Measurements from ENCODE around the gene CLCN1.
A peak's percentile ranks its signal among the peaks of the same experiment; 100 is the strongest.
"Not testable (repeated sequence)": the region's sequence is repeated elsewhere in the genome, so short reads cannot be mapped to it uniquely, and the experiment has no call there.

Gene CLCN1

DNA sequence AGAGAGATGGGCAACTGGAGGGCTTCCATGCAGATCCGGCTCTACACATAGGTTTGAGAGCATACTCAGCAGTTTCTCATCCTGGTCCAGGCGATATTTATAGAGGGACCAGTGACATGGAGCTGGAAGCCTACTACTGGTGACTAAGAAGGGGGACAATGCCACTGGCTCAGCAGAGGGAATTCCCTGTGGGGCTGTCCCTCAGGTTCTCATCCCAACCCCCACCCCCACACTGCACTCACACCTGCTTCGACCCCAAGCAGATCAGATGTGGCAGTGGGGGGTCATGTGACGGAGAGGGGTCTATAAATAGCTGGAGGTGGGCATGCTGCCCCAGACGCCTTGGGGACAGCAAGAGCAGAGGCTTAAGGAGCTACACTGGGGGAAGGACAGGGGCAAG is at the start of gene CLCN1:
Gene CLCN1, plus strand, starts transcription at position 336 of the 400 bp plus-strand sequence. CDS start 102 bp downstream, outside the sequence.
- FAIRE-seq, result no peak

DNA sequence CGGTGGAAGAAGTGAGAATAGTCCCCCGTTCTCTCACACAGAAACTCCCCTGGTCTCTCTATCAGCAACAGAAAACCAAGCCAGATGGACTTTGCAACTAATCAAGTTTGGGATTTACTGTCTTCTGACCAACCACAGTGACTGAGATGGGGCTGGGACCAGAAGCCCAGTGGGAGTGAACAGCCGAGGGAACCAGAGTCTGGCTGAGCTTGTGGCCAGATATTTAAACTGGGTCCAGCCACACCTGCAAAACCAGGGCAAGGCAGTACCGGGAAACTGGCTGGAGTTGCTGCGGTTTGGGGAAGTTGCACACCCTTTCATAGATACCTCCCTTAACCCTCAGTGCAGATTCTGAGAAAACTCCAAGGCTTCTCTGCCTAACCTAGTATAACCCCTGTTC is 46.7 kb upstream of the CLCN1 start:
- FAIRE-seq (no peak), DNase-seq (ENCODE audit: insufficient read length, low spot score) (no peak)

More for the DNA sequence above, at the start of gene CLCN1:
- DNase-seq (ENCODE audit: insufficient read length, low spot score), result no peak

DNA sequence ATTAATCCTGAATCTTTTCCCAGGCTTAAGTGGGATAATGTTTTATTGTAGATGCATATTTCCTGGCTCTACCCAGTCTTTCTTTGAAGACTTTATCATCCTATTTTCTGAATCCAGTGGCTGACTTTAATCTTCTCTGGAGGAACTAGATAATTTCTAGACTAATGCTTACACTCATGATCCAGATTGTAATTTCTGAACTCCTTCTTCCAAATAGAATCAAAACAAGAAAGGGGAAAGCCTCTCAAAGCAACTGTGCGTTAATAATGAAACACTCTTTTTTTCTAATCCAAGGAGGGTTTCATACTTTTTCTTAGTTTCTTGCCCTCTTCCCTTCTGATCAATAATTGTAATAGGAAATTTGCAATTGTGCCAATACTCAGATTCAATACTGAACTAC is 44.7 kb upstream of the CLCN1 start:
- DNase-seq (ENCODE audit: insufficient read length, low spot score), result no peak
- FAIRE-seq, result no peak

DNA sequence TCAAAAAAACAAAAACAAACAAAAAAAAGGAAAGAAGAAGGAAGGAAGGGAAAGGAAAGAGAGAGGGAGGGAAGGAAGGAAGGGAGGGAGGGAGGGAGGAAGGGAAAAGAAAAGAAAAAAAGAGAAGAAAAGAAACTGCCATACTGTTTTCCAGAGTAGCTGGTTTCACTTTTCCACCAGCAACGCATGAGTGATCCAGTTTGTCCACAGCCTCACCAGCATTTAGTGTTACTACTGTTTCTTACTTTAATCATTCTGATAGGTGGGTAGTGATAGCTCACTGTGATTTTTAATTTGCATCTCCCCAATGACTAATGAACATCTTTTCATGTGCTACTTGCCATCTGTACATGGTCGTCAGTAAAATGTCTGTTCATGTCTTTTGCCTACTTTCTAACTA is 43.0 kb upstream of the CLCN1 start:
- DNase-seq (ENCODE audit: insufficient read length, low spot score), result no peak
- no peak for FAIRE-seq

DNA sequence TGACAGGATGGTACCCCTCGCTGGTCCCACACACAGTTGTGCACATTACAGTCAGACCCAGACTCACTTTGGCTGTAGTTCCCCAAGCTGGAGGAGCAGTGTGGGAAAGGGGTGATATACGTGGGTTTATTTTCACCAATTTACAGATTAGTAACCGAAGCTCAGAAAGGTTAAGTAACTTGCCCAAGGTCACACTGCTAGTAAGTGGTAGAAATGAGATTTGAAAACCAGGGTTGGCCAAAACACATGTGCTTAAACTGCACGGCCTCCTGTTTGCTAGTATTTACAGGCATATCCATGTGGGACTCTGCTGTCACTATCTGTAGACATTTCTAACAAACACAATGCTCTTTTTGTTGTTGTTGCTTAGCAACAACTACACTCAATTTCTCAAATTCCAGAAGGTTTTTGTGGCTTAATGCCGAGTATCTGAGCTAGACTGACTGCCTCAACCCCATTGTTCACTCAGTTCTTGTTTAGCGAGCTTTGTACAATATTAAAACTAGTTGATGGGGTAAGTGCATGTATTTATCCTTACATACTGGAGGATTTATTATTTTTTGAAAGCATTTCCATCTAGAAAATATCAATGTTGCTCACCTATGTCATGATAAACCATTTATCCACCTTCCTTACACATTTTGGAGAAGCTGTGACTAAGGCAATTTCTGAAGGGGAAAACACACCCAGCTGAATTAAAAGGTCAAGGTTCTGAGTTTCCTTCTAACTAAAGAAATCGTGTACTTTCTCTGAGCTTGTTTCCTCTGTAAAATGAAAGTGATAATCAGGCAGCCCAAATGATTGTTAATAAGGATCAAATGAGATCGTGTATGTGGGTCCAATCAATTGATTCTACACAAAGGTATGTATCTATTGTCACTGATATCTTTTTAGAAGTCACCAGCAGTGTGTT is 36.5 kb upstream of the CLCN1 start:
- DNase-seq (ENCODE audit: insufficient read length, low spot score) (no peak), FAIRE-seq (no peak)

DNA sequence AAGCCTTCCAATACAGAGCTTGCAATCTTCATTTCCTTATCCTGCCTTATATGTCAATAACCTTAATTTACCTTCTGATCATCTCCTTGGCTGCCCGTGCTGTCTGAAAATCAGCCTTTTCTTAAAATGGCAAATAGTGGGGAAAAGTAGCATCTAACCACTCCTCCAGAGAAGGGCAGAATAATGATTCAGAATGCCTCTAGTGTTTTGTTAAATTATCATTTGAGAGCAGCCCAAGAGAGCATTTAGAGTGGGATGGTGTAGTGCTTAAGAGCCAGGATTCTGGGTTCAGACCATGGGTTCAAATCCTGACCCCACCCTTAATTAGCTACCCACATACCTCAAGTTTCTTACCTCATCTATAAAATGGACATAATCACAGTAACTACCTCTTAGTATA is 35.8 kb upstream of the CLCN1 start:
- FAIRE-seq (no peak), DNase-seq (ENCODE audit: insufficient read length, low spot score) (no peak)

DNA sequence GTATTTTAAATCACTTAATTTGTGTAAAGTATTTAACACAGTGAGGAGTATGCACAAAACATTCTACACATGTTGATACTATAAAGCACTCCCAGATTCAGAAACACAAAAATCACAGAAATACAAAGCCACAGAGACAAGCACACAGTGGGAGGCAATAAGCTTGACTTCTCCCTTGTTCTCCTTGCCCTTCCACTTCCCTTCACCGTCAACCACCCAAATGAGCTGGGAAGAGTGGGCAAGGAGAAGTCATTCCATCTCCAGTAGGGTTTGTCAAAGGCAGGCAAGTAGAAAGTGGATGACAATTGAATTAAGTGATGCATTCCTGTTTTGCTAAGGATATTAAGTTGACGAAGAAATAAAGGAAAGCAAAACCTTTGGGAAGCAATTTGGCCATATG is 35.3 kb upstream of the CLCN1 start:
- no peak for DNase-seq (ENCODE audit: insufficient read length, low spot score)
- no peak for FAIRE-seq

DNA sequence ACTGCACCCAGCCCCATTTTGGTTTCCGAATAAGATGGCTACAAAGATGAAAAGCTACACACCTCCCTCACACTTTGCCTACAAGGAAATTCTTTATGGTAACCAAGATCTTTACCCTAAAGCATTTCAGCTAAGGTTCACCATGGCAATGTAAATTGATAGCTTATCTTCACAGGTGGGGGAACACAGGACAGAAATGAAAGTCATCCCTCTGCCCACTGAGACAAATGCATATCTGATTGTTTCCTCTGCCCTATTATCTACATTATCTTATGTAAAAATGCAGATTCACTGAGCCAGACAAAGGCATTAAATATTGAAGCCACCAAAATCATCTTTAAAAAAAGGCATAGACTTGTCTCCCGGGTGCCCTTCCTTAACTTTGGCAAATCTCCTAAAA is 34.4 kb upstream of the CLCN1 start:
- DNase-seq (ENCODE audit: insufficient read length, low spot score), result no peak
- FAIRE-seq, result no peak

DNA sequence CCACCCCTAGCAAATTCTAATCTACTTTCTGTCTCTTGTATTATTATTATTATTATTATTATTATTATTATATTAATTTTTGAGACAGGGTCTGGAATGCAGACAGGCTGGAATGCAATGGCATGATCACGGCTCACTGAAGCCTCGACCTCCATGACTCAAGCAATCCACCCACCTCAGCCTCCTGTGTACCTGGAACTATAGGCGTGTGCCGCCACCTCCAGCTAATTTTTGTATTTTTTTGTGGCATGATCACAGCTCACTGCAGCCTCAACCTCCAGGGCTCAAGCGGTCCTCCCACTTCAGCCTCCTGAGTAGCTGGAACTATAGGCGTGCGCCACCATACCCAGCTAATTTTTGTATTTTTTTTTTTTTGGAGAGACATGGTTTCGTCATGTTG is 33.8 kb upstream of the CLCN1 start:
- DNase-seq (ENCODE audit: insufficient read length, low spot score) (no peak), FAIRE-seq (no peak)

DNA sequence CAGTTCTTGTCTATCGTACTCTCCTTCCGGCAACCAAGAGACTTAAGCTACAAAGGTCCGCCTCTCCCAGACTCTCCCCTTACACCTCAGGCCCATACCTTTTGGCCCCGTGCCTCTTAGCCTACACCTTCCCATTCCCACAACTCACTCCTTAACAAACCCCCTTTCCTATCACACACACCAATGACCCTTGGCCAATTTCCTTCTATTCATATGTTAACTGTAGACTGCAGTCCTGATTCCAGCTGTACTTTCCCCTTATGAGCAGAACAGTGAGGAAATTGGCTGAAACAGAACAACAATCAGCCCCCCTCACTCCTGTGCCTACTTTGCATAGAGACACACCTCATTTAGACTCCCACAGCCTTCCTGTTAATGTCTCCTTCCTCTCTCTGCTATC is 32.5 kb upstream of the CLCN1 start:
- no peak for DNase-seq (ENCODE audit: insufficient read length, low spot score)
- no peak for FAIRE-seq

DNA sequence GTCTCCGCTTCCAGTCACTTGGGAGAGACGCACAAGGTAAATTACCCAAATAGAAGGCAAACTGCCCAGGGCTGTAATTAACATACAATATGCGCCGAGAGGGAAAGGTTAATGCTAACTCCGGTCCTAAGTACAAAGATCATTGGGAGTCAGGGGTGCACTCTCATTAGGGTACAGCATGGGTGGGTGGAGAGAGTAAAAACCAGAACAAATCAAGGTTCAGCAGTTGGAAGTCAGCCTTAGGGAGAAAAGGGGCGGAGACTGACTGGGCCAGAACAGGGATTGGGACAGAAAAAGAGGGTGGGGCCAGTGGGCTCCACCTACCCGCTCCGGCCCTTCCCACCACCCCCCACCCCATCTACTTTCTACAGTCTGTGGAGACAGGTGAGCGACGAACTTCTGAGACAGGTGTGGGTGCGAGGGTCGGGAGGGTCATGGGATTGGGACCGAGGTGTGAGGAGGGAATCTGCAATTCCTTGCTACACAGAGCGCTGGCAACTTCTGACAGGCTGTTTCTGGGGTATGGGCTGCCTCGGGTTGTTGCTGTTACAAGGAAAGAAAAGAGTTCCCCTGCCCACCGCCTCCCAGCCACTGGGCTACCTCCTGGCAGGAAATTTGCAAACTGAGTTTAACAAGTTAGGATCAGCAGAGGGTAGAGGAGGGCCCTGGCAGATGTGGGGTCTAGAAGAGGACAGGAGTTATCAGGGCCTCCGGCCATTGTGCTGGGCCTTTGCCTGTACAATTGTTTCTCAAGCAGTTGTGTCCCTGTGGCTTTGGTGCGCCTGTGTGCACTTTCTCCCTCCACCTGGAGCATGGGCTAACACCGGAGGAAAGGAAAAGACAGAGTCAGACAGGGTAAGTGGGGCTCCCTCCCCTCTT is 31.1 kb upstream of the CLCN1 start, which contains the start of gene TMEM139:
Gene TMEM139, plus strand, starts transcription at position 368 of the 879 bp plus-strand sequence. CDS start 1,000 bp downstream, outside the sequence.
- no peak for DNase-seq (ENCODE audit: insufficient read length, low spot score)
- FAIRE-seq, result no peak

DNA sequence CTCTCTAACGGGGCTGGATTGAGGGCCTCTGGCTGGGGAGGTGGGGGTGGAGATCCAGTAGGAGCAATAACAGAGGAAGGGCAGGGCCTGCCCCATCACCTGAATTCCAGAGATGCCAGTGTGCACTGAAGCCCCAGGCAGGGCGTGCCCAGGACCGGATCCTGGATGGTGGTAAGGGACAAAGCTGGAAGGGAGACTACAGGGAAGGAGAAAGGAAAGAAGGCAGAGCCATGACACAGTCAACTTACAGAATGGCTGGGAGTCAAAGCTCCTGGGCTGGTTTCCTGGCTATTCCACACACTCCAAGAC is 30.5 kb upstream of the CLCN1 start:
- no peak for FAIRE-seq
- peak; percentile 36 for DNase-seq (ENCODE audit: insufficient read length, low spot score)

DNA sequence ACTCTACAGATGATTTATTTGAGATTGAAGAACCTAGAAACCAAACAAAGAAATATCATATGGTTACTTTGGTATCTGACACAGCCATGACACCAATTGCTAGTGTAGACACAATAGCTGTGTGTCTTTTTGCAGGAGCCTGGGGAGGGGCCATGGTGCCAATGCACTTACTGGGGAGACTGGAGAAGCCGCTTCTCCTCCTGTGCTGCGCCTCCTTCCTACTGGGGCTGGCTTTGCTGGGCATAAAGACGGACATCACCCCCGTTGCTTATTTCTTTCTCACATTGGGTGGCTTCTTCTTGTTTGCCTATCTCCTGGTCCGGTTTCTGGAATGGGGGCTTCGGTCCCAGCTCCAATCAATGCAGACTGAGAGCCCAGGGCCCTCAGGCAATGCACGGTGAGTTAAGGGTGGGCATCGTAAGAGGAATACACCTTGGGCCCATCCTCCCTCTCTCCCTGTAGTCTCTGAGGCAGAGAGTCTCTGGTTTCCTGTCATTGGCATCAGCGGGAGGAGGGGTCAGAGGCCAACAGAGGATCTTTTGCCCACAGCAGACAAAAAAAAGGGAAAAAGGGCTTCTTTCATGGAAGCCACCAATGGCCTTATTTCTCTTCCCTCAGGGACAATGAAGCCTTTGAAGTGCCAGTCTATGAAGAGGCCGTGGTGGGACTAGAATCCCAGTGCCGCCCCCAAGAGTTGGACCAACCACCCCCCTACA is 29.9 kb upstream of the CLCN1 start:
- FAIRE-seq, result no peak
- DNase-seq (ENCODE audit: insufficient read length, low spot score), result no peak

DNA sequence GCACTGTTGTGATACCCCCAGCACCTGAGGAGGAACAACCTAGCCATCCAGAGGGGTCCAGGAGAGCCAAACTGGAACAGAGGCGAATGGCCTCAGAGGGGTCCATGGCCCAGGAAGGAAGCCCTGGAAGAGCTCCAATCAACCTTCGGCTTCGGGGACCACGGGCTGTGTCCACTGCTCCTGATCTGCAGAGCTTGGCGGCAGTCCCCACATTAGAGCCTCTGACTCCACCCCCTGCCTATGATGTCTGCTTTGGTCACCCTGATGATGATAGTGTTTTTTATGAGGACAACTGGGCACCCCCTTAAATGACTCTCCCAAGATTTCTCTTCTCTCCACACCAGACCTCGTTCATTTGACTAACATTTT is 29.4 kb upstream of the CLCN1 start:
- FAIRE-seq (no peak), DNase-seq (ENCODE audit: insufficient read length, low spot score) (no peak)

DNA sequence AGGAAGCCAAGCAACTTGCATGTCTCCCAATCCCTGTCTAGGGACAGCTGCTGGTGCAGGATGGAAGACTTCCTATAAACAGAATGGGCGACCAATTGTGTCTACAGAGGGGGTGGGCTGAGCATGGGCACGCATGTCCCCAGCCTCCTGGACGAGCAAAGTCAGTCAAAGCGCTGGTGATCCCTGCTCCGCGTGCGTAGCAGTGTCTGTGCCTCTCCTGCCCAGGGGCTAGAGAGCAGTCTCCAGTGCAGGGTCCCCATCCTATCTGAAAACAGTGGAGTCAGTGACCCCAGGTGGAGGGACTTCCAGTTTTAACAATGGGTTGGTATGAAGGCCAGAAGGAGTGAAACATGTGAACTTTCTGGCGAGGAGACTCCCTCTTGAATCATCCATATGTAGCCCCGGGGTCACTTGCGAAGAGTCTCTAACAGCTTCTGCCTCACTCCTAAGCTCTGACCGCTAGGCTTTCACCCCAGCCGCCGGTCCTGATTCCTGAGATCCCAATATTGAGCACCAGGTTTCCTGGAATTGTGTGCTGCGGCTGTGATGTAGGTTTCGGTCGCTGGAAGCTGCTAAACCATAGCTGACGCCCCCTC is 28.5 kb upstream of the CLCN1 start:
- FAIRE-seq (no peak), DNase-seq (ENCODE audit: insufficient read length, low spot score) (no peak)

DNA sequence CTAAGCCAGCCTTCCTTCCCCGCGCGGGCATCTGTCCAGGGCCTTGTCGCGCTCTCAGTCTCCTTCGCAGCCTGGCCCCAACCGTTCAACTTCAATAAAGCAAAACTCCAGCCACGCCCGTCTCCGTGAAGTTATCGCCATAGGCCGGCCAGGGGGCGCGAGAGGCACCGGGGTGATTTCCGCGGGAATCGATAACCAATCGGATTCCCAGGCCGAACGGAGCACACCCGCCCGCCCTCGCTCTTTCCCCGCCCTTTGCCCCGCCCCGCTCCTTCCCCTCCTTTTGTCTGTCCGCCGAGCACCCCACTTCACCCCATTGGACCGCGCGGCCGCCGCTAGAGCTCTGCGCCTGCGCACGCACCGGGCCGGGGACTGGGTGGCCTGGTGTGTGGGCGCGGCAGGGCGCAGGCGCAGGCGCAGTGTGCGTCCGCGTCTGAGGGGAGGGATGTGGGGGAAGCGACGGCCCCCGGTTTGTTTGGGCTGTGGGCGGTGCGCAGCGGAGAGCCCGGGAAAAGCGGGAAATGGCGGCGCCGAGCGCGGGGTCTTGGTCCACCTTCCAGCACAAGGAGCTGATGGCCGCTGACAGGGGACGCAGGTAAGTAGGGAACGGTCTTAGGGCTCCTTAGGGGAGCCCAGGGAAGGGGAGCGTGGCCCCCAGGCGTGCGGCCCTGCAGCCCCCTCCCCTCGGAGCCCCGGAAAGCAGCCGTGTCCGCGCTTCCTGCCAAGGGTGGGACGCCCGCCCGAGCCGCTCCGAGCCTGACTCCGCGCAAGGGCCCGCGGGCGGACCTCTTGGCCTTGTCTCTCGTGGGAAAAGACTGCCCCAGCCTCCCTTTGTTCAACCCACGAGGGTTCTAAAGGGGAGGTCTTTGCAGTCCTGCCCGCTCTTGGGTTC is 27.7 kb upstream of the CLCN1 start, which contains the start of gene CASP2:
Gene CASP2, plus strand, starts transcription at position 417 of the 892 bp plus-strand sequence. Its CDS starts 105 bp downstream, at position 522.
- FAIRE-seq (no peak), DNase-seq (ENCODE audit: insufficient read length, low spot score) (peak; percentile 98)

DNA sequence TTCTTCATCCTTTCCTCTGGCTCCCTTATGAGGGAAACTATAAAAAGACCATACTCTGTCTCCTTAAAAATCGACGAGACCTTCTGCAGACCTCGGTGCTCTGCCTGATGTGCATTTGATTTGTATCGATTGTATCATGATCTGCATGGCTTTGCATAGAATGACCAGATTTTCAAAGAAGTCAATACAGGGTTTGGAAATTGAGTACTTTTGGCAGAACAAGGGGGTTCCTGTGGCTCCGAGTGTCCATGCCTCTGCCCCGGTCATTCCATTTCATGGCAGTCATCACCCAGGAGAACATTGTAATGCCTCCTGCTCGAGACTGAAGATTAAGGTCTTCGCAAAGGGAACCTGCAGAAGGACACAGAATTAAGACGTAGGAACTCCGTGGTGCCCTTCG is 27.1 kb upstream of the CLCN1 start:
- DNase-seq (ENCODE audit: insufficient read length, low spot score), result no peak
- no peak for FAIRE-seq

DNA sequence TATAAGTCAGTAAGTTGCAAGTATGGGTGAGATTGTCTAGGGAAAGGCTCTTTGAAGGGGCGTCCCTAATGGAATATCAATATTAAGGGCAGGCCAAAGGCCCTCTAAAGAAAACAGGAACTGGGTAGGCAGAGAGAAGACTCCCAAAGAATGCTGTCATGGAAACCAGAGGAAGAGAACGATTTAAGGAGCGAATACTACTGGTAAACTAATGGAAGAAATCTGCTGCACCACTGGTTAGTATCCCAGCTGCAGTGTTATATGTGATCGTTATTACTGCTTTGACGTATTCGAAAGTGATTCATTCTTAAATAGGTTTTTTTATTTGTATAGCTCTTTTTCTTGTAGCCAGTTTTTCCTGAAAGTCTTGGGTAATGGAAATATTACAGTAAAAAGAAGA is 26.5 kb upstream of the CLCN1 start:
- DNase-seq (ENCODE audit: insufficient read length, low spot score), result no peak
- no peak for FAIRE-seq

DNA sequence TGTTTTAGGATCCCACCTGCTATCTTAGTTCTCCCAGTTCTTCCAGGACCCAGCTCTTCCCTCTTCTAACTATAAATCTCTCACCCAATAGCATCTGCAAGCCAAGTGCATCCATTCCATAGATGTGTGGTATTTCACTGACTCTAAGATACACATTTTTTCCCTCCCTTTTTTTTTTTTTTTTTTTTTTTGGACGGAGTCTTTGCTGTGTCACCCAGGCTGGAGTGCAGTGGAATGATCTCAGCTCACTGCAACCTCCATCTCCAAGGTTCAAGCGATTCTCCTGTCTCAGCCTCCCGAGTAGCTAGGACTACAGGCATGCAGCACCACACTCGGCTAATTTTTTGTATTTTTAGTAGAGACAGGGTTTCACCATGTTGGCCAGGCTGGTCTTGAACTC is 26.0 kb upstream of the CLCN1 start:
- not testable (repeated sequence) for DNase-seq (ENCODE audit: insufficient read length, low spot score); FAIRE-seq

DNA sequence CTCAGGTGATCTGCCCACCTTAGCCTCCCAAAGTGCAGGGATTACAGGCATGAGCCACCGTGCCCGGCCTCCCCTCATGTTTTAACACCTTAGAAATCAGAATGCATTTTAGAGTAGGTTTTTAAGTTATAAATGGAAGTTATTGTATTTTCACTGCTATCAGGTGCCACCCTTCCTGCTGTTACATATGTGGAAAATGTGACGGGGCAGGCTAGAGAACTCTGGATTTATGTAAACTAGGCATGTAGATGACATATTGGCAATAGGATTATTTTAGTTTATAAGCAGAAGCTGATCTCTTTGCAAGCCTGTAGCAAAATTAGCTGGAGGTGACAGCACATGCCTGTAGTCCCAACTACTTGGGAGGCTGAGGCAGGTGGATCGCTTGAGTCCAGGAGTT is 25.6 kb upstream of the CLCN1 start:
- FAIRE-seq, result no peak
- no peak for DNase-seq (ENCODE audit: insufficient read length, low spot score)

Measured in HTR-8/SVneo (cell line).